DND-41 (cell line): ENCODE measurements around the gene ITPR3.

Experiments used
- ATAC-seq: fragments of 200-7000 bp; cut with Tn5 transposase; 3 replicates; pipeline ENCODE4 v1.9.1; 2021; ENCODE audit warnings: low read depth; ENCODE audit not compliant: insufficient read depth
- DNase-seq: peaks from one replicate; pipeline ENCODE4 v3.0.0-alpha.2; 2020
- H2AFZ ChIP-seq: 2 replicates; pipeline ENCODE4 v1.6.0; 2012; ENCODE audit warnings: low read depth, low read length
- H3K27ac ChIP-seq: 2 replicates; pipeline ENCODE4 v1.5.1; 2012; ENCODE audit warnings: low read length, inconsistent platforms
- H3K27me3 ChIP-seq: fragments of 200-600 bp; sonication (generic); 2 replicates; pipeline ENCODE4 v1.6.0; 2012; ENCODE audit warnings: low read length, mild to moderate bottlenecking, inconsistent platforms; ENCODE audit not compliant: insufficient read depth, poor library complexity
- H3K36me3 ChIP-seq: 2 replicates; pipeline ENCODE4 v1.5.1; 2012; ENCODE audit warnings: low read length, inconsistent platforms; ENCODE audit not compliant: insufficient read depth
- H3K4me1 ChIP-seq: 2 replicates; pipeline ENCODE4 v1.5.1; 2012; ENCODE audit warnings: mild to moderate bottlenecking, low read length; ENCODE audit not compliant: insufficient read depth
- H3K4me2 ChIP-seq: 2 replicates; pipeline ENCODE4 v1.6.0; 2012; ENCODE audit warnings: mild to moderate bottlenecking, moderate library complexity, low read length, inconsistent platforms; ENCODE audit not compliant: insufficient read depth
- H3K4me3 ChIP-seq, 2 experiments: fragments of 200-600 bp in 1 of 2; shearing (Covaris generic) in 1 of 2; 2 replicates each; pipeline ENCODE4 v1.5.1; 2012 to 2016; ENCODE audit warnings: inconsistent platforms in 2 of 2, low read length in 2 of 2, mild to moderate bottlenecking in 2 of 2, low read depth in 1 of 2, moderate library complexity in 1 of 2
- H3K79me2 ChIP-seq: 2 replicates; pipeline ENCODE4 v1.6.0; 2012; ENCODE audit warnings: low read length, inconsistent platforms; ENCODE audit not compliant: insufficient read depth
- H3K9ac ChIP-seq: 2 replicates; pipeline ENCODE4 v1.6.0; 2012; ENCODE audit warnings: low read depth, mild to moderate bottlenecking, inconsistent platforms, low read length, moderate library complexity
- H3K9me3 ChIP-seq: 2 replicates; pipeline ENCODE4 v1.5.1; 2012; ENCODE audit warnings: low read length, moderate library complexity, mild to moderate bottlenecking, inconsistent platforms; ENCODE audit not compliant: insufficient read depth, severe bottlenecking
- H4K20me1 ChIP-seq: 2 replicates; pipeline ENCODE4 v1.6.0; 2012; ENCODE audit warnings: low read length; ENCODE audit not compliant: insufficient read depth
- CTCF ChIP-seq: IDR thresholded peaks from 2 replicates; pipeline ENCODE4 v1.5.1; 2012; ENCODE audit warnings: borderline replicate concordance, low read length, moderate library complexity, mild to moderate bottlenecking; ENCODE audit not compliant: poor library complexity, severe bottlenecking; ENCODE audit errors: extremely low read depth
- EZH2 ChIP-seq: IDR thresholded peaks from 3 replicates; pipeline ENCODE4 v1.6.1; 2012; ENCODE audit warnings: borderline replicate concordance, low read depth, mild to moderate bottlenecking, moderate library complexity, low read length, inconsistent platforms; ENCODE audit not compliant: severe bottlenecking

Gene ITPR3

DNA sequence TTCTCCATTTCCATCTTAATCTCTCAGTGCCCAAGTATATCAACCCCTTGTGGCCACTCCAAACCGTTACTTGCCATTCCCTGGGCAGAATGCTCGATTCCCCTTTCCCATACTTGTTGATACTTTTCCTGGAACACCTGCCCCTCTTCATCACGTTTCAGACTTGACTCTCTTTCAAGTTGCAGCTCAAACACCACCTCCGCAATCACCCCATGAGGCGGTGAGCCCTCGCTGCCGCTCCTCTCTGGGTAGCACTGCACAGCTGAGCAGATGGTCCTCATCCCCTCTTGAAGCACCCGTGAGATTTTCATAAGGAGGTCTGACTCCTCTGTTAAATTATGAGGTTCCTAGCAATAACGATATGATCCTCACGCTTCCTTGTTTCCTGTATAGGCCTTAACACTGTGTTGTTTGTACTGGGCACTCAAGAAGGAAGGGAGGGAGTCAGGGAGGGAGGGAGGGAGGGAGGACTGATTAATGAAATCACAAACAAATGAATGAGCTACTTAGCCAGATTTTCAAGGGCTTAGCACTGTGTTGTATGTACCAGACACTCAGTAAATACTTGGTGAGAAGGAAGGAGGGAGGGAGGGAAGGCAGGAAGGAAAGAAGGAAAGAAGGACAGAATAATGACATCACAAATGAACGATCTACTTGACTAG is 98.3 kb downstream of the ITPR3 start:
- TF ChIP-seq EZH2 (no peak), CTCF (no peak)
- Histone ChIP-seq H3K27ac (no peak overlapping the region), H4K20me1 (peaks cover 5% of the 10 kb centered on the region; the same call in 1 of the 2 replicates), H3K9me3 (no peaks in the 10 kb centered on the region), H2AFZ (no peak overlapping the region), H3K36me3 (no peaks in the 10 kb centered on the region), H3K4me2 (no peak overlapping the region), H3K4me3 (no peak overlapping the region), H3K4me1 (no peaks in the 10 kb centered on the region), H3K9ac (no peak overlapping the region), H3K27me3 (peaks cover 22% of the 10 kb centered on the region), H3K79me2 (no peaks in the 10 kb centered on the region)
- ATAC-seq (no peak), DNase-seq (no peak)

- TF ChIP-seq CTCF, result no peak
- ATAC-seq (no peak), DNase-seq (no peak)
- Histone ChIP-seq H3K4me1 (no peaks in the 10 kb centered on the region), H3K27ac (no peak overlapping the region), H3K9me3 (no peaks in the 10 kb centered on the region), H2AFZ (no peak overlapping the region), H3K27me3 (peaks cover 30% of the 10 kb centered on the region), H3K9ac (no peak overlapping the region), H4K20me1 (peaks cover 5% of the 10 kb centered on the region; the same call in 1 of the 2 replicates), H3K4me3 (no peak overlapping the region), H3K4me2 (no peak overlapping the region), H3K79me2 (no peaks in the 10 kb centered on the region), H3K36me3 (no peaks in the 10 kb centered on the region)
Observed at GRCh38 chr6:33720998-33721397, 99.9 kb downstream of the ITPR3 start.

DNA sequence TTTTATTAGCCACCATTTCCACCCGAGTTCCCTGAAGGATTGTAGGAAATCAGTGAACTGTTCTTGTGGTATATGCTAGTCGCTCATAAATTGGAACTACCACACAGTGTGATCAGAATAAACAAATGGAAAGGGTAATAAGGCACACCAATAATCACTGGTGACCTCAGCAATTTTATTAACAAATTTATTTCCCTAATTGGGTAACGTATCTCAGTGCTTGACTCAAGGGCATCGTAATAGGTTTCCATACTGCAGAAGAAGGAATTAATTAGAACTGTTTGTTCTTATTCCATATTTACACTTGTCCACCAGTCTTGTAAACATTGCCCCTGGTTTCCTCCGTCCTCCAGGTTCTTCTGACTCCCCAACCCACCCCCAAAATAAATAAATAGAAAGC is 100.4 kb downstream of the ITPR3 start:
- Histone ChIP-seq H3K4me1 (no peaks in the 10 kb centered on the region), H3K27ac (no peak overlapping the region)

More for the DNA sequence above, 100.4 kb downstream of the ITPR3 start:
- H4K20me1 ChIP-seq, result peaks cover 5% of the 10 kb centered on the region; the same call in 1 of the 2 replicates
- H3K79me2 ChIP-seq, result no peaks in the 10 kb centered on the region
- DNase-seq (no peak), ATAC-seq (no peak)
- H3K4me3 ChIP-seq, result no peak overlapping the region
- H3K9ac ChIP-seq, result no peak overlapping the region
- no peak overlapping the region for H3K4me2 ChIP-seq
- H3K36me3 ChIP-seq, result no peaks in the 10 kb centered on the region
- H3K9me3 ChIP-seq, result no peaks in the 10 kb centered on the region
- peaks cover 30% of the 10 kb centered on the region for H3K27me3 ChIP-seq
- no peak overlapping the region for H2AFZ ChIP-seq
- TF ChIP-seq CTCF, result no peak
- TF ChIP-seq EZH2, result no peak
